GM13976 (cell line): ENCODE measurements around the gene PRPF19.

Source experiments
- DNase-seq: peaks from one replicate; pipeline ENCODE4 v3.0.0; 2012; ENCODE audit warnings: low spot score
- in situ Hi-C: fragments of 300-500 bp; cut with MboI; formaldehyde crosslinking; loops from one replicate; pipeline ENCODE4 v1.12.0; 2022; ENCODE audit warnings: low sequenced_read_pairs, mixed read lengths, inconsistent platforms; ENCODE audit not compliant: unreplicated experiment
- TF ChIP-seq, protein P1 (sequence below): IDR thresholded peaks from 2 replicates; pipeline ENCODE4 v1.5.1; 2012; ENCODE audit warnings: borderline replicate concordance, mild to moderate bottlenecking; ENCODE audit not compliant: insufficient read depth; ENCODE audit errors: extremely low read depth, missing control alignments, control extremely low read depth

Gene PRPF19

DNA sequence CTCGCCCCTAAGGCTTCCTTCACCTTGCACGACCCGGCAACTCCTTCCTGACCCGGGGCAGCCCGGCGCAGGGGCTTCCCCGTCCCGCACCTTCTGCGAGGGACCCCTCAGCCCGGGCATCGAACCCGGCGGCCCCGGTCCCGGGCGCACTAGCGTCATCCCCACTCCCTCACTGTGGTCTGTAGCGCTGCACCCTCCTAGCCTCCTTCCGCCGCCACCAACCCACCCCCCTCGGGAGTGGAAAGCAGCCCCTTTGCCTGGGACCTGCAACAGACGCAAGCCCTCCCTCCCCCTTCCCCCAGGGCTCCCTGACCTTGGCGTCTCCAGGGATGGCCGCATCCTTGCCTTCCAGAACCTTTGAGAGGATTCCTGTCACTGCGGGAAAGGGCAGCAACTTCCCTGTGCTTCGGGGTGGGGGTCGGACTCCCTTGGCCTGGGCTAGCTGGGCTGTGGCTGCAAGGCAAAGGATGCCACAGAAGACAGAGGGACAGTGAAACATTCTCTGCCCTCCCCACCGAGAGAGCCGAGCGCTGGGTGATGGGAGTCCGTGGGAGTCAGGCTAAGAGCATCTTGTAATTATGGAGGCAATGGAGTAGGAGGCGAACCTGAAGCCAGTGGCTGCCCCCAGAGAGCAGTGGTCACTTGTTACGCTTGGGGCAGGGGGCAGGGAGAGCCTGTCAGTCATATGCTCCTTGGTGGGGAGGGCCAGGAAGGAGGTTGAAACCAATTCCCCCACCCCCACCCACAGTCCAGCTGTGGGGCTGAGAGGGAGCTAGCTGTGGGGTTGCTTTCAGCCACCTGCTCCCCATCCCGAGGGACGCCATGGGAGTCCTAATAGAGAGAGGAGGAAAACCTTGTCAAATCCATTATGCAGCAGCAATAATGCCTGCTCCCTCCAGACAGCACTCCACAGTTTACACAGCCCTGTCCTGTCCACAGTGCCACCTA is 18.8 kb upstream of the PRPF19 start:
- TF ChIP-seq, protein P1, sequence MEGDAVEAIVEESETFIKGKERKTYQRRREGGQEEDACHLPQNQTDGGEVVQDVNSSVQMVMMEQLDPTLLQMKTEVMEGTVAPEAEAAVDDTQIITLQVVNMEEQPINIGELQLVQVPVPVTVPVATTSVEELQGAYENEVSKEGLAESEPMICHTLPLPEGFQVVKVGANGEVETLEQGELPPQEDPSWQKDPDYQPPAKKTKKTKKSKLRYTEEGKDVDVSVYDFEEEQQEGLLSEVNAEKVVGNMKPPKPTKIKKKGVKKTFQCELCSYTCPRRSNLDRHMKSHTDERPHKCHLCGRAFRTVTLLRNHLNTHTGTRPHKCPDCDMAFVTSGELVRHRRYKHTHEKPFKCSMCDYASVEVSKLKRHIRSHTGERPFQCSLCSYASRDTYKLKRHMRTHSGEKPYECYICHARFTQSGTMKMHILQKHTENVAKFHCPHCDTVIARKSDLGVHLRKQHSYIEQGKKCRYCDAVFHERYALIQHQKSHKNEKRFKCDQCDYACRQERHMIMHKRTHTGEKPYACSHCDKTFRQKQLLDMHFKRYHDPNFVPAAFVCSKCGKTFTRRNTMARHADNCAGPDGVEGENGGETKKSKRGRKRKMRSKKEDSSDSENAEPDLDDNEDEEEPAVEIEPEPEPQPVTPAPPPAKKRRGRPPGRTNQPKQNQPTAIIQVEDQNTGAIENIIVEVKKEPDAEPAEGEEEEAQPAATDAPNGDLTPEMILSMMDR: no peak
- in situ Hi-C loops: no loop called here
- peak; percentile 50 for DNase-seq

DNA sequence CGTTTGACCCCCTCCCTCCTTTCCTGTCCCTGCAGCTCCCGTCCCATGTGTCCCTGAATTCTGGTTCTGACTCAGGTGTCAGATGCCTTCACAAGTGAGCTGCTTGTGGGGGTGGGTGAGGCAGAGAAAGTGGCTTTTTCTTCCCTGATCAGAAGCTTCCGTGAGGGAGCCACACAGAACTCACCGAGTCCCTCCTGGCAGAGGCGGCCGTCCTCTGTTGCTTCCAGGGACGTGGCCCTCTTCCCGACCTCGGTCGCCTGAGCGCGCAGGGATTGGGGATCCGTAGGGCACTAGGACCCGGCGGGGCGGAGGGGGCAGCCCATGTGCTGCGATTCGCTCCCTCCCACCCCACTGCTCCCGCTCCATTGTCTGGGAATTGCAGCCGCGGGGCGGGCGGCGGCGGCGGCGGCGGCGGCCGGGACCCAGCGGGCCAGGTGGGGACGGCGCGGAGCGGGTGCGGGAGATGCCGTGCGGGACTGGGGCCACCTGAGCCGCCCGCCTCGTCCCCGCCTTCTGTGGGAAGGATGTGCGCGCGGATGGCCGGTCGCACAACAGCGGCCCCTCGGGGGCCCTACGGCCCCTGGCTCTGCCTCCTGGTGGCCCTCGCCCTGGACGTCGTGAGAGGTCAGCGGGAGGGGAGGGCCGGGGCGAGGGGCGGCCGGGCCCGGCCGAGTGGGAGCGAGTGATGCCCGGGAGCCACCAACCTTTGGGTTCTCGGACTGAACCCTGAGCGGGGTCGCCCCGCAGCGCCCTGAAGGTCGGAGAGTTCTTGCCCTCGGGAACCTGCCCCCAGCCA is 17.9 kb upstream of the PRPF19 start, which contains the start of gene TMEM132A:
Gene TMEM132A (plus strand): TSS at position 351 of the 796 bp plus-strand sequence. CDS start 174 bp downstream, at position 525.
- in situ Hi-C loops: no loop called here
- TF ChIP-seq, protein P1: no peak
- DNase-seq: peak; percentile 79

DNA sequence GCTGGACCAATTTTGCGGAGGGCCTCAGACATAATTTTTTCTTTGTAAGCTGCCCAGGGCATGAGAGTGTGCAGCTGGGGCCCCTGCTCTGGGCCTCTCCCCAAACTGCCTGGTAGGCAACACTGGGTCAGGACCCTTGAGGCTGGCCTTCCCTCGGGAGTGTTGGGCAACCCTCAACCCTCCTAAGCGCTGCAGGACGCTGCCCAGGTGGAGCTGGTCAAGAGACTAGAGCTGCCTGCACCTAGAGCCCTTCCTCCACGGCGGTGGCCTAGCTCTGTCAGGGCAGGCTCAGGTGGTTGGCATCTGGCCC is 17.4 kb upstream of the PRPF19 start:
- TF ChIP-seq, protein P1: no peak
- in situ Hi-C loops: no loop called here
- DNase-seq: peak; percentile 34

DNA sequence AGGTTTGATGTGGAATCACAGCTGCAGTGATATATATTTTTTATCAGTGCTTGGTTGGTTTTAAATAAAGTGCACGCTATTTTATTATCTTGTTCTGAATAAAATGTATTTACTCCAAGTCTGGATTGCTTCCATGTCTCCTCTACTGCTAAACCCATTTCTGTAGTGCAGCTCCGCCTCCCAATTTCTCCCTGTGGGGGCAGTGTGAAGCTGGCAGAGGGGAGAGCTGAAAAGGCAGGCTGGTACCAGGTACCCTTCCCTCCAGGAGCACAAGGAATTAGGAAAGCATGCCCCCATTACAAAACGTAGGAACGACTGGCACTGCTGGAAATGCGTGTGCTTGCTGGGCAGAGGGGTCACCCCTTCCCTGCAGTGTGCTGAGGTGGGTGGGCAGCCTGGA is 16.9 kb upstream of the PRPF19 start:
- in situ Hi-C loops: no loop called here
- TF ChIP-seq, protein P1: no peak
- DNase-seq: no peak

DNA sequence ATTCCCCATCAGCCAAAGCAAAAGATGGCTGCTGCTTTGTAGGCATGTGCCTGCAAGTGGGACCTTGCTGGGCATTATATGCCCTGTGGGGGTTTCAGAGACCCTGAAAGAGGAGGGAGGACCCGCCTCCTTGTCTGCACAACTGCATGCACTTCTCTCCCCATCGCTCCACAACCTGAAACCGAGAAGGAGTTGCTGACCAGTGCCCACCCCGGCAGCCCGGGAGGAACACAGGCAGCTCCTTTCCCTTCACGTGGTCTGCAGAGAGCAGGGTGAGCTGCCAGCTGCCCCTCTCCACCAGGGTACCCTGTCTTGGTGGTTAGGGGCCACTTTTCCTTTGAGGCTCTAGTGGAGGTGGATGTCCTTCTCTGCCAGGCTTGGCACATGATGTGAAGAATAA is 16.5 kb upstream of the PRPF19 start:
- no peak for DNase-seq
- TF ChIP-seq, protein P1: no peak
- in situ Hi-C loops: no loop called here

DNA sequence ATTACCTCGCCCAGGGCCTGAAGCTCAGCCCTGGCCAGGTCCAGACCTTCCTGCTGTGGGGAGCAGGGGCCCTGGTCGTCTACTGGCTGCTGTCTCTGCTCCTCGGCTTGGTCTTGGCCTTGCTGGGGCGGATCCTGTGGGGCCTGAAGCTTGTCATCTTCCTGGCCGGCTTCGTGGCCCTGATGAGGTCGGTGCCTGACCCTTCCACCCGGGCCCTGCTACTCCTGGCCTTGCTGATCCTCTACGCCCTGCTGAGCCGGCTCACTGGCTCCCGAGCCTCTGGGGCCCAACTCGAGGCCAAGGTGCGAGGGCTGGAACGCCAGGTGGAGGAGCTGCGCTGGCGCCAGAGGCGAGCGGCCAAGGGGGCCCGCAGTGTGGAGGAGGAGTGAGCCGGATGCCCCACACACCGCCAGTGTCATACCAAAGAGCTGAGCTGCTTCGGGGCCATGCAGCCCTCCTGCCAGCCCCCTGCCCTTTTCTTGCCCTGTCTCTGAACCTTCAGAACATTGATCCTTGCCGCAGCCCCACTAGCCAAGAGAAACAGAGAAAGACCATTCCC is 15.5 kb upstream of the PRPF19 start:
- DNase-seq: no peak
- TF ChIP-seq, protein P1: no peak
- in situ Hi-C loops: no loop called here
